WTC11 (cell line): ENCODE measurements around the gene POTEG. TPM values are rescaled to one million over a fixed set of nuclear protein-coding genes. Genes with fewer than 3 reads are reported as not detected.
"Not testable (repeated sequence)": the region's sequence is repeated elsewhere in the genome, so short reads cannot be mapped to it uniquely, and the experiment has no call there.

Experiments
- ATAC-seq: fragments of 200-7000 bp; cut with Tn5 transposase; 2 replicates; pipeline ENCODE4 v1.10.0; 2021; ENCODE audit warnings: mild to moderate bottlenecking, moderate library complexity
- Bru-seq: library from RNA; stranded (reverse); fragments of 400-500 nt; gene quantifications from one replicate; lab custom pipeline; 2021; lab: Mats Ljungman, UMichigan
- CTCF ChIA-PET: fragments of 300-600 bp; sonication (Branson Sonifier 250); formaldehyde crosslinking; loops from one replicate; lab custom pipeline; 2021; ENCODE audit warnings: antibody characterized with exemption; lab: Charles Lee
- POLR2A ChIA-PET: fragments of 350-600 bp; sonication (Branson Sonifier 250); formaldehyde crosslinking; loops from one replicate; lab custom pipeline; 2021; ENCODE audit warnings: antibody characterized with exemption; lab: Charles Lee
- DNase-seq: peaks from one replicate; pipeline ENCODE4 v3.0.0; 2021; ENCODE audit warnings: low spot score
- H3K27ac Mint-ChIP-seq: 2 replicates; pipeline ENCODE4 v1.8.0; 2021; ENCODE audit warnings: mixed read lengths
- H3K27me3 Mint-ChIP-seq: 2 replicates; pipeline ENCODE4 v1.8.0; 2021; ENCODE audit warnings: low read depth, mild to moderate bottlenecking, moderate library complexity, mixed read lengths
- H3K36me3 Mint-ChIP-seq: 2 replicates; pipeline ENCODE4 v1.8.0; 2021; ENCODE audit warnings: mixed read lengths
- H3K4me1 Mint-ChIP-seq: 2 replicates; pipeline ENCODE4 v1.8.0; 2022; ENCODE audit warnings: mixed read lengths
- H3K4me3 Mint-ChIP-seq: 2 replicates; pipeline ENCODE4 v1.8.0; 2021; ENCODE audit warnings: mild to moderate bottlenecking, moderate library complexity, mixed read lengths
- H3K9me3 Mint-ChIP-seq: 2 replicates; pipeline ENCODE4 v1.8.0; 2021; ENCODE audit warnings: mixed read lengths
- long read RNA-seq, 3 experiments: library from RNA in 1 of 3; library from capped mRNA in 1 of 3; library from polyadenylated mRNA in 1 of 3; unstranded in 2 of 3; stranded (forward) in 1 of 3; transcript quantifications; one replicate each; pipeline ENCODE4 v2.0.0, GENCODE V29; 2021
- total RNA-seq: library from RNA; stranded (reverse); gene quantifications from 3 replicates; pipeline ENCODE4 v1.2.3, GENCODE V29; 2021

The POTEG gene
- total RNA-seq (not detected in 3 replicates), Bru-seq, nascent RNA (not detected)
- long read RNA-seq, experiment 1, result 0 reads
- long read RNA-seq, experiment 2, result 0 reads
- long read RNA-seq, experiment 3, result 0 reads

DNA sequence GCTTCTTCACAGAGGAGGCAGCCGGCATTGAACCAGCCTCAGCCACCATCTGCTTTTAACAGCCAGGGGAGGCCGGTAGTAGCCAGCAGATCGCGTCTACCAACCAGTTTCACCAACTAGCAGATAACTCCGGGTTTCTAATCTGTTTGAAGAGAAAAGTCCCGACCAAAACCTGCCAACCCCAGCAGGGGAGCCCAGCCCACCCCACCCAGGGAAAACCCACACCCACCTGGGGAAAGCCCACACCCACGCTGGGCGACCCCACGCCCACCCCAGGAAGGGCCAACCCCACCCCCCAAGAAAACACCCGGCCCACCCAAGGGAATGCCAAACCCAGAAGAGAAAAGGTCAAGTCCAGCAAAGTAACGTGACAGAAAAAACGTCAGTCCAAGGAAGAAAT, at the start of gene POTEG:
Gene POTEG (minus strand): TSS at position 101 of the 400 bp plus-strand sequence. CDS start 52 bp downstream, at position 49.
- ATAC-seq, POLR2A ChIA-PET, H3K36me3 Mint-ChIP-seq, H3K4me1 Mint-ChIP-seq, H3K9me3 Mint-ChIP-seq, H3K4me3 Mint-ChIP-seq, DNase-seq, H3K27ac Mint-ChIP-seq, CTCF ChIA-PET, H3K27me3 Mint-ChIP-seq: not testable (repeated sequence)

DNA sequence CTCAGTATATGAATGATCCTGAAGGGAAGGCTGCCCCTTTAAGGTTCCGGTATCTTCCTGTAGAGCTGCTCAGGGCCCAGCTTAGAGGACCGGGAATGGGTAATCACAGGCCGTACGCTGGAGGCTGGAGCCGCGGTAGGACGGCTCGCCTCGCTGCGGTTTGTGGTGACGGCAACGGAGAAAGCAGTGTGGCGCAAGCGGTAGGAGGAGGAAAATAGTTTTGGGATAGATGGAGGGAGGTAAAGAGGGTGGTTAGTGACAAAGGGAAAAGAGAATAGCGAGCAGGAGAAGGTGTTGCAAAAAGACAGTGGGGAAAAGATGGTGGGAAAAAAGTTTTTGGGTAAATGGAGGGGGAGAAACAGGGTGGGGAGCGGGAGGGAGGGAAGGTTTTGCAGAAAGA, 48.0 kb upstream of the POTEG start:
- H3K4me1 Mint-ChIP-seq, H3K27me3 Mint-ChIP-seq, POLR2A ChIA-PET, CTCF ChIA-PET, H3K9me3 Mint-ChIP-seq, DNase-seq, H3K4me3 Mint-ChIP-seq, ATAC-seq, H3K27ac Mint-ChIP-seq, H3K36me3 Mint-ChIP-seq: not testable (repeated sequence)

DNA sequence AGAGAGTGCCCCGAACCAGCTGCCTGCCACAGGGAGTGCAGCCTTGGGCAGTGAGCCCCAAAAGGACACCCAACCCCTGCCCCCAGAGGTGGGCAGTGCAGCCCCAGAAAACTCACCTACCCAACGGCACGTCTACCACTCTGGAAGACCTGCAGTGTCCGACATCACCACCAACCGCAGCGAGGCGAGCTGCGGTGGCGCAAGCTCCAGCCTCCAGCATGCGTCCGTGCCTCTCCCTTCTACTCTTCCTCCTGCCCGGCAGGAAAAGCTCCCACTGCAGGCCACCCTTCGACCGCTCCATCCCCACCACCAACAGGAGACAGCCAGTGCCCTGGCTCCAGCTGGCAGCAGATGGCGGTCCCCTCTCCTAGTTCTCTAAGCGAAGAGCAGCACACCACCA, 47.3 kb upstream of the POTEG start:
- H3K36me3 Mint-ChIP-seq, CTCF ChIA-PET, ATAC-seq, H3K4me3 Mint-ChIP-seq, H3K4me1 Mint-ChIP-seq, DNase-seq, H3K27ac Mint-ChIP-seq, H3K27me3 Mint-ChIP-seq, POLR2A ChIA-PET, H3K9me3 Mint-ChIP-seq: not testable (repeated sequence)

DNA sequence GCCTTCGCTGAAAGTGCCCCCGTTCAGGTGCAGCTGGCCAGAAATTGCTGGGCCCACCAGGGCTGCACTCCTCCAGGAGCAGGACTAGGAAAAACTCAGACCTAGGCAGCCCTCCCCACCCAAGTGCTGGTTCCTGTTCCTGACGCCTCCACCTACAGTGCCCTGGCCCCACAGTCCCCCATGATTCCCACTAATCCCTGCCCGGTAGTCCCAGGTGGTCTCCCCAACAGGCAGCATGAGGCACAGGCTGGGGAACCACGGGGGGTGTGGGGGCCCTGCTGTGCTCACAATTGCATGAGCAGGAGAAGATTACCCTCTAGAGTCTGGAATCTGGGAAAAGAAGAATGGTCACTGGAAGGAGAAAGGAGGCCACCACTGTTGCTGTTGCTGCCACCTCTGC, 46.4 kb upstream of the POTEG start:
- DNase-seq, H3K9me3 Mint-ChIP-seq, POLR2A ChIA-PET, H3K27me3 Mint-ChIP-seq, CTCF ChIA-PET, H3K4me1 Mint-ChIP-seq, ATAC-seq, H3K27ac Mint-ChIP-seq, H3K36me3 Mint-ChIP-seq, H3K4me3 Mint-ChIP-seq: not testable (repeated sequence)

DNA sequence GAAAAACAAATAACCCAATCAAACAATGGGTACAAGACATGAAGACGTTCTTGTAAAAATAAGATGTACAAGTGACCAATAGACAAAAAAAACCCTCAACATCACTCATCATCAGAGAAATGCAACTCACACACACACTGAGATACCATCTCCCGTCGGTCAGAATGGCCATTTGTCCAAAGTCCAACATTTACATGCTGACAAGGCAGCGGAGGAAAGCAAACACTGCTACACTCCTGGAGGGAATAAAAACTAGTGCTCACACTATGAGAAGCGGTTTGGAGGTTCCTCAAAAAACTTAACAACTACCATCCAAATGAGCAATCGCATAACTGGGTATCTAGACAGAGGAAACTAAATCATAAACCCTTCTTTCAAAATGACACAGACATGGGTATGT, 11.6 kb upstream of the POTEG start:
- POLR2A ChIA-PET, H3K36me3 Mint-ChIP-seq, ATAC-seq, H3K9me3 Mint-ChIP-seq, H3K27ac Mint-ChIP-seq, DNase-seq, H3K4me1 Mint-ChIP-seq, H3K27me3 Mint-ChIP-seq, H3K4me3 Mint-ChIP-seq, CTCF ChIA-PET: not testable (repeated sequence)

DNA sequence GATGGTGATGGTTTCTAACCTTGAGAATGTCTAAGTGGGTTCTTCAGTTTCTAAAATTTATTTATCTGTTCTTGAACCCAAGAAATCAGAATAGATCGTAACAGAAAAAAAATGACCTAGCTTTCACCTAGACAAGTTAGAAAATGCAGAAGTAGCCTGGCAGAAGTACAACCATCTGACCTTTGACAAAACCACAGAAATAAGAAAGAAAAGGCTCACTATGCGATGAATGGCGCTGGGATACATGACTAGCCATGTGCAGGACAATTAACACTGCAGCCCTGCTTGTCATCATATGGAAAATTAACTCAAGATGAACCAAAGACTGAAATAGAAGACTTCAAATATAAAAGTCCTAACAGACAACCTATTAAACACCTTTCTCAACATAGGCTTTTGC, 5.7 kb upstream of the POTEG start:
- H3K27ac Mint-ChIP-seq, H3K36me3 Mint-ChIP-seq, H3K4me3 Mint-ChIP-seq, H3K4me1 Mint-ChIP-seq, H3K27me3 Mint-ChIP-seq, ATAC-seq, POLR2A ChIA-PET, CTCF ChIA-PET, H3K9me3 Mint-ChIP-seq, DNase-seq: not testable (repeated sequence)

DNA sequence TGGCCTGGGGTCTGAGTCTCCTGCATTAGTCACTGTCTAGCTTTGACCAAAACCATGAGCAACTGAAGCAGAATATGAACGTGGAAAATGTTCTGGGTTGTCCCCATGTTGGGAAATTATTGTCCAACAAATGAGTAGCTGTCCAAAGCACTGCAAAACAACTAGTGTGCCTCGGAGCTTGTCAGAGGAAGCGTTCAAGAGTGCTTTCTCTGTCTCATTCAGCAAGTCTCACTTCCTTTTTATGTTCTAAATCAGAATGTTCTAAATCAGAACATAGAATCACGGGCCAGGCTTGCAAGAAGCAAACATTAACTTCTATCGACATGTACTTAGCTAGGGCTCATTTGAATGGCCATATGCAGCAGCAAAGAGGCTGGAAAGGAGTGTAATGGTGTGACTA, 5.1 kb upstream of the POTEG start:
- H3K27me3 Mint-ChIP-seq, H3K36me3 Mint-ChIP-seq, DNase-seq, H3K9me3 Mint-ChIP-seq, H3K27ac Mint-ChIP-seq, POLR2A ChIA-PET, H3K4me1 Mint-ChIP-seq, CTCF ChIA-PET, H3K4me3 Mint-ChIP-seq, ATAC-seq: not testable (repeated sequence)

DNA sequence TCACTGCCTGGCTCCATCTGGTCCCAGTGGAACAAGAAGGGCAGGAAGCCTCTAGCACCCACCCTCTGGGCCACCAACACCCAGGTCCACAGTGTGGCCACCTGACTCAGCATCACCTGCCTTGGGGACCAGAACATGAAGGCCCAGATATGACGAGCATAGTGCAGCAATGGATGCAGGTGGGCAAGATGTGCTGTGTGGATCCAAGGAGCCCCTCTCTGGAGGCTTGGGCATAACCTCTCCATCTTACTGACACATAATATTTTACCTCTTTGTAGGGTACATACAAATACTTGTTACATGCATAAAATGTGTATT, 2.9 kb upstream of the POTEG start:
- ATAC-seq, result not testable (repeated sequence)

DNA sequence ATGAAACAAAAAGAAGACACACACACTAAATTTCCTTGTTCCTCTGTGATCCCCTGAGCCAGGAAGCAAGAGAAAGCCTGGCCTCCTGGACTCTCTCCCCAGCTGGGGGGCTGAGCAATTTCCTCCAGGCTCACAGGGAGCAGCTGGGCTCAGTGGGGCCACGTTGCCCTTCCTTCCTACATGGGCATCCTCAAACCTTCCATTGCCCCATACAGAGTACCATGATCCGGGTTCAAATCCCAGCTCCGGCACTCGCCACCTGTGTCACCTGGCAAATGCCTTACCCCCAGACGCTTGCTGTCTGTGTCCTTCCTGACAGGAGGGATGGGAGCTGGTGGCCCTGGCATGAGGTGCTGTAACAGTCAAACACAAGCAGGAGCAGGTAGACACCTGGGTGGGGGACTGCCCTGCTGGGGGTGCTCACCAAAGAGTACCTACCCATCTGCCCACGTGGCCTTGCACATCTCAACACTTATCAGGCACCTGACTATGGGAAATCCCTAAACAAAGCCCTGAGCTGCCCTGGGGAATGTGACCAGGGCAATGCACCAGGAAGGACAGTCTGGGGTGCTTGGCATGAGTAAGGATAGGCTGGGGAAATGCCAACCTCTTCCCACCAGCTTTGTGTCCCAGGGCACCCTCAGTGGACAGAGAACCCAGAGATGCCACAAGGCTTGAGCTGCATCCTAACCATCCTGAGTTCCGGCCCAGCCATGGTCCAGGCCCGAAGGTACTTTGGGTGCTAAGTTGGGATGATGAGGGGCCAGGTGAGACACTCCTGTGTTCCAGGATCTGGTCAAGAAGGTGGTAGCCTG, 2.4 kb upstream of the POTEG start:
- H3K27ac Mint-ChIP-seq, H3K36me3 Mint-ChIP-seq, POLR2A ChIA-PET, H3K4me3 Mint-ChIP-seq, H3K27me3 Mint-ChIP-seq, ATAC-seq, H3K4me1 Mint-ChIP-seq, DNase-seq, CTCF ChIA-PET, H3K9me3 Mint-ChIP-seq: not testable (repeated sequence)

More for the DNA sequence above, 2.9 kb upstream of the POTEG start:
- DNase-seq, H3K4me3 Mint-ChIP-seq, H3K27ac Mint-ChIP-seq, H3K9me3 Mint-ChIP-seq, H3K27me3 Mint-ChIP-seq, H3K4me1 Mint-ChIP-seq, H3K36me3 Mint-ChIP-seq, CTCF ChIA-PET, POLR2A ChIA-PET: not testable (repeated sequence)

DNA sequence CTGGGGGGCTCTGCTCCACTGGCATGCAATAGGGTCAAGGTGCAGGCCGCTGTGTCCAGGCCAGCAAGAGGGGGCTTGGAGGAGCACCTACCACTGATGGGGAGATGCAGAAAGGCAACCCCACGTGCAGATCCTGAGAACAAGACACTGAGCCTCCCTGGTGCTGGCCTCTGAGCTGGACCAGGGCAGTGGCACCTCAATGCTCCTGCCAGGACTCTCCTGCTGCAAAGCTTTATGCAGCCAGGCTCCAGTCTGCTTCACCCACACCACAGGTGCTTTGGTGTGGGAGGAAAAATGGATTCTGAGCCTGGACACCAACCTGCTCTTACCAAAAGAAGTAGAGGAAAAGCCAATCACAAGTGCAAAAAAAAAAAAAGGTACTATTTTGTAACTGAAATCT, 1.7 kb upstream of the POTEG start:
- DNase-seq, H3K36me3 Mint-ChIP-seq, POLR2A ChIA-PET, H3K27ac Mint-ChIP-seq, CTCF ChIA-PET, H3K9me3 Mint-ChIP-seq, ATAC-seq, H3K4me1 Mint-ChIP-seq, H3K27me3 Mint-ChIP-seq, H3K4me3 Mint-ChIP-seq: not testable (repeated sequence)

DNA sequence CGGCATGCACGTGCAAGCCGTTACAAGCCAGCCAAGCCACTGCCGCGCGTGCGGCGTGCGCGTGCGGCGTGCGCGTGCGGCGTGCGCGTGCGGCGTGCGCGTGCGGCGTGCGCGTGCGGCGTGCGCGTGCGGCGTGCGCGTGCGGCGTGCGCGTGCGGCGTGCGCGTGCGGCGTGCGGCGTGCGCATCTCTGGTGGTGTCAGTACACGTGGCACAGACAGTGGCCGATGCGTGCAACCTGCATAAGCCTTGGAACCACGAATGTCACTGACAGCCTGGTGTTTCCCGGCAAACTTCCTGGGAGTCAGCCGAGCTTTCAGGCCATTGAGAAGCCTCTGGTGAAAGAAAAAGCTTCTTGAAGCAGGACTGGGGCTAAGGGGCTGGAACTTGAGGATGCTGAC, 750 bp upstream of the POTEG start:
- H3K27me3 Mint-ChIP-seq, H3K4me3 Mint-ChIP-seq, H3K27ac Mint-ChIP-seq, CTCF ChIA-PET, H3K36me3 Mint-ChIP-seq, H3K4me1 Mint-ChIP-seq, H3K9me3 Mint-ChIP-seq, DNase-seq, ATAC-seq, POLR2A ChIA-PET: not testable (repeated sequence)

DNA sequence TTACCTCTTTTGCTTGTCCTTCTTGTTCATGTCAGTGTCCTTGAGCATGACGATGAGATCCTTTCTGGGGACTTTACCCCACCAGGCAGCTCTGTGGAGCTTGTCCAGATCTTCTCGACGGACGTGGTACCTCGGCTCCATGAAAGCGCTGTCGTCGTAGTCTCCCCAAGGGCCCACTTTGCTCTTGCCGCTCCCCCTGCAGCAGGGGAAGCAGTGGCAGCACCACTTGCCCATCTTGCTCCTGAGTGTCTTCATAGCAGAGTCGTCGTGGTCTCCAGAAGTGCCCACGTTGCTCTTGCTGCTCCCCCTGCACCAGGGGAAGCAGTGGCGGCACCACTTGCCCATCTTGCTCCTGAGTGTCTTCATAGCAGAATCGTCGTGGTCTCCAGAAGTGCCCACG, 376 bp downstream of the POTEG start:
- H3K36me3 Mint-ChIP-seq, CTCF ChIA-PET, POLR2A ChIA-PET: not testable (repeated sequence)

DNA sequence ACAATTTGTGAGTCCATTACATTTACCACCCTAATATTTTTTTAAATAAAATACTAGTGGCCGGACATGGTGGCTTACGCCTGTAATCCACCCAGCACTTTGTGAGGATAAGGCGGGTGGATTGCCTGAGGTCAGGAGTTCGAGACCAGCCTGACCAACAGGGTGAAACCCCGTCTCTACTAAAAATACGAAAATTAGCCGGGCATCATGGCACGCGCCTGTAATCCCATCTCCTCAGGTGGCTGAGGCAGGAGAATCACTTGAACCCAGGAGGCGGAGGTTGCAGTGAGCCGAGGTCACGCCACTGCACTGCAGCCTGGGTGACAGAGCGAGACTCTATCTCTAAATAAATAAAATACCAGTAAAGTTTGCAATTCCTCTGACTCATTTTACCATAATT, 25.6 kb downstream of the POTEG start:
- ATAC-seq, H3K9me3 Mint-ChIP-seq, DNase-seq, H3K27me3 Mint-ChIP-seq, H3K4me1 Mint-ChIP-seq, H3K27ac Mint-ChIP-seq, CTCF ChIA-PET, POLR2A ChIA-PET, H3K4me3 Mint-ChIP-seq, H3K36me3 Mint-ChIP-seq: not testable (repeated sequence)

More for the DNA sequence above, 376 bp downstream of the POTEG start:
- H3K9me3 Mint-ChIP-seq, ATAC-seq, DNase-seq, H3K4me1 Mint-ChIP-seq, H3K4me3 Mint-ChIP-seq, H3K27me3 Mint-ChIP-seq, H3K27ac Mint-ChIP-seq: not testable (repeated sequence)
